ENCODE results near the gene RBM33. TPM values are rescaled to one million over a fixed set of nuclear protein-coding genes. Genes with fewer than 3 reads are reported as not detected.

RBM33 gene
- total and polyA plus RNA-seq, 2 of the 13 experiments (the other 11 are each of a cell fraction or from before 2014, with no cell fraction given), result 12.4 to 28.9 TPM

- Histone ChIP-seq H3K27me3 (ENCODE audit: control insufficient read depth in 1 of 2, insufficient read depth in 2 of 2, low read length in 2 of 2) (no peaks in the 10 kb centered on the region), H3K4me3 (replicated peaks in 1 of 3; ENCODE audit: insufficient read depth in 1 of 3, low read depth in 2 of 3, low read length in 3 of 3) (no peak overlapping the region), H3K9ac (ENCODE audit: insufficient read depth, low read depth, low read length) (no peak overlapping the region), H3K9me3 (ENCODE audit: low read length) (no peaks in the 10 kb centered on the region), H2AFZ (ENCODE audit: low read length) (no peak overlapping the region), H3K27ac (ENCODE audit: extremely low read length, insufficient read depth, low read length) (no peak overlapping the region), H3K4me1 (ENCODE audit: insufficient read depth, low read length) (peaks cover 18% of the 10 kb centered on the region), H3K79me2 (ENCODE audit: insufficient read depth, low read length) (no peaks in the 10 kb centered on the region), H3K4me2 (ENCODE audit: low read depth, low read length) (no peak overlapping the region), H3K36me3 (replicated peaks in 1 of 2; ENCODE audit: control insufficient read depth in 1 of 2, insufficient read depth in 2 of 2, low read length in 2 of 2) (peaks cover 29 to 86% of the 10 kb centered on the region in 2 experiments), H4K20me1 (ENCODE audit: insufficient read depth, low read length) (peaks cover 7% of the 10 kb centered on the region; the same call in 1 of the 2 replicates)
- POLR2A ChIA-PET, result no interaction called here
- no peak for DNase-seq (ENCODE audit: low spot score)
- TF ChIP-seq HDAC1 (CRISPR knock-in tag; IDR thresholded peaks at IDR 0.05), result no peak
- no peak for FAIRE-seq
- ATAC-seq, result no peak
- CTCF ChIA-PET (ENCODE audit: low intra/inter-chr PET ratio, low total read pairs), result no interaction called here
- in situ Hi-C loops (cut with HindIII; ENCODE audit: extremely low pct_ligation_motif_present, low pct_unique_long_range_greater_than_20kb), result loop anchor here (25.0 kb wide), 1 partner anchor 388 kb away; no protein-coding TSS in a partner anchor
- intact Hi-C loops (cut with micrococcal nuclease; ENCODE audit: unreplicated experiment), result no loop called here
- over 99% methylated on average over 10 of the region's 14 CpGs for WGBS (ENCODE audit: low lambda C conversion rate)
- BruUV-seq (replicated peaks), result no TSS peak
These were observed 130.5 kb downstream of the RBM33 start for GRCh38 chr7:155774947-155775346.

GRCh38 chr7:155775691-155776090 lies 131.2 kb downstream of the RBM33 start:
- no peak for FAIRE-seq
- CTCF ChIA-PET (ENCODE audit: low intra/inter-chr PET ratio, low total read pairs), result no interaction called here
- TF ChIP-seq DBP (CRISPR knock-in tag; IDR thresholded peaks at IDR 0.05; ENCODE audit: not compliant biosample characterization) (no peak), HMG20B (CRISPR knock-in tag; conservative IDR thresholded peaks at IDR 0.05) (no peak), RBM22 (optimal IDR thresholded peaks at IDR 0.05; ENCODE audit: low read length) (peak; percentile 83)
- Histone ChIP-seq H3K4me1 (ENCODE audit: insufficient read depth, low read length) (peaks cover 18% of the 10 kb centered on the region), H3K9ac (ENCODE audit: insufficient read depth, low read depth, low read length) (no peak overlapping the region), H4K20me1 (ENCODE audit: insufficient read depth, low read length) (peaks cover 7% of the 10 kb centered on the region; the same call in 1 of the 2 replicates), H3K36me3 (replicated peaks in 1 of 2; ENCODE audit: control insufficient read depth in 1 of 2, insufficient read depth in 2 of 2, low read length in 2 of 2) (peaks cover 25 to 86% of the 10 kb centered on the region in 2 experiments), H3K9me3 (ENCODE audit: low read length) (no peaks in the 10 kb centered on the region), H3K4me2 (ENCODE audit: low read depth, low read length) (no peak overlapping the region), H3K79me2 (ENCODE audit: insufficient read depth, low read length) (no peaks in the 10 kb centered on the region), H2AFZ (ENCODE audit: low read length) (no peak overlapping the region), H3K4me3 (replicated peaks in 1 of 3; ENCODE audit: insufficient read depth in 1 of 3, low read depth in 2 of 3, low read length in 3 of 3) (no peak overlapping the region), H3K27me3 (ENCODE audit: control insufficient read depth in 1 of 2, insufficient read depth in 2 of 2, low read length in 2 of 2) (no peaks in the 10 kb centered on the region), H3K27ac (ENCODE audit: extremely low read length, insufficient read depth, low read length) (no peak overlapping the region)
- DNase-seq (ENCODE audit: low spot score), result no peak
- intact Hi-C loops (cut with micrococcal nuclease; ENCODE audit: unreplicated experiment), result no loop called here
- WGBS (ENCODE audit: low lambda C conversion rate), result 95% methylated on average over 7 of the region's 7 CpGs
- no TSS peak for BruUV-seq (replicated peaks)
- in situ Hi-C loops (cut with HindIII; ENCODE audit: extremely low pct_ligation_motif_present, low pct_unique_long_range_greater_than_20kb), result no loop called here
- POLR2A ChIA-PET, result no interaction called here
- ATAC-seq, result no peak
